Measurements from ENCODE around the gene RTN4. TPM values are rescaled to one million over a fixed set of nuclear protein-coding genes. Genes with fewer than 3 reads are reported as not detected.
A peak's percentile ranks its signal among the peaks of the same experiment; 100 is the strongest.

The RTN4 gene
- total and polyA plus RNA-seq, 2 experiments from 2014 or later = 218 to 221 TPM

- no peak for TF ChIP-seq STAT1 (IDR thresholded peaks at IDR 0.05; ENCODE audit: unreplicated experiment)
- no peak for TF ChIP-seq ZNF114 (CRISPR knock-in tag; IDR thresholded peaks at IDR 0.05)
- no peak for TF ChIP-seq CREB1 (CRISPR knock-in tag; IDR thresholded peaks at IDR 0.05; ENCODE audit: low read depth)
- no peak for TF ChIP-seq ZNF331 (CRISPR knock-in tag; IDR thresholded peaks at IDR 0.05; ENCODE audit: low read depth)
- no peak for TF ChIP-seq CTCF (conservative IDR thresholded peaks at IDR 0.05; ENCODE audit: low read depth in 2 of 2)
- no peak for TF ChIP-seq NANOG (IDR thresholded peaks at IDR 0.05; ENCODE audit: borderline replicate concordance)
- TF ChIP-seq ETS1 (IDR thresholded peaks at IDR 0.05) = no peak
- TF ChIP-seq EZH2 (IDR thresholded peaks at IDR 0.05; ENCODE audit: low read depth, unreplicated experiment) = no peak
- no peak overlapping the region for H3K4me3 Mint-ChIP-seq
- Histone ChIP-seq H3K27me3 (ENCODE audit: insufficient read depth) (no peaks in the 10 kb centered on the region), H3K4me1 (ENCODE audit: insufficient read depth) (peaks cover 18% of the 10 kb centered on the region), H3K27ac (ENCODE audit: low read depth) (peak overlapping the region; percentile 84), H3K4me2 (peak overlapping the region; percentile 38), H3K36me3 (ENCODE audit: insufficient read depth) (no peaks in the 10 kb centered on the region), H3K4me3 (no peak overlapping the region), H3K9me2 (ENCODE audit: insufficient read depth) (0 out of 2 replicates have a peak, but pooled peaks cover 6% of the 10 kb centered on the region), H3F3A (replicated peaks; ENCODE audit: low read depth) (no peaks in the 10 kb centered on the region), H2AFZ (no peak overlapping the region), H4K20me1 (replicated peaks; ENCODE audit: insufficient read depth) (no peaks in the 10 kb centered on the region), H3K79me2 (replicated peaks; ENCODE audit: insufficient read depth) (no peaks in the 10 kb centered on the region)
- peaks cover 11% of the 10 kb centered on the region for H3K27me3 Mint-ChIP-seq (ENCODE audit: insufficient read depth, low read depth, poor library complexity)
- H3K36me3 Mint-ChIP-seq (ENCODE audit: low read depth) = peaks cover 17% of the 10 kb centered on the region
- no peak overlapping the region for H3K27ac Mint-ChIP-seq
- no peaks in the 10 kb centered on the region for H3K9me3 Mint-ChIP-seq
- DNase-seq (ENCODE audit: low spot score) = no peak
- peaks cover 35% of the 10 kb centered on the region for H3K4me1 Mint-ChIP-seq
- ATAC-seq = no peak
Measured at GRCh38 chr2:54964816-54965215, 85.4 kb downstream of the RTN4 start.

DNA sequence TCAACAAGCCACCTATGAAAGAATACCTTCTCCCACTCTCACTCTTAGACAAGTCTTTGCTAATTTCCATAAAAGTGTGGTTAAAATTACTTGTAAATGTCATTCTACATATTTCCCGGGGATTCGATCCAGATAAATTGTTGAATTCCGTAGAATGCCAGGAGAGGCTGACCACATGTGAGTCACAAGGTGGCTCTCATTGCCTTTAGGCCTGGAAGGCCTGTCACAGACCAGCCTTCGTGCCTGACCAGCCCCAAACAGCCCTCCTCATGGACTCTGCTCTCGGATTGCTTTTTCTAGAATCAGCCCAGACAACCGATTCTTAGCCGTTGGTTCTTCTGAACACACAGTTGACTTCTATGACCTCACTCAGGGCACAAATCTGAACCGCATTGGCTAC lies 86.0 kb downstream of the RTN4 start:
- Histone ChIP-seq H3K9me2 (ENCODE audit: insufficient read depth) (peaks cover 6% of the 10 kb centered on the region; the same call in 1 of the 2 replicates), H3K4me1 (ENCODE audit: insufficient read depth) (peaks cover 18% of the 10 kb centered on the region), H3K27ac (ENCODE audit: low read depth) (no peak overlapping the region), H3K4me2 (no peak overlapping the region), H3K79me2 (replicated peaks; ENCODE audit: insufficient read depth) (no peaks in the 10 kb centered on the region), H3F3A (replicated peaks; ENCODE audit: low read depth) (no peaks in the 10 kb centered on the region), H3K36me3 (ENCODE audit: insufficient read depth) (no peaks in the 10 kb centered on the region), H2AFZ (no peak overlapping the region), H3K4me3 (no peak overlapping the region), H4K20me1 (replicated peaks; ENCODE audit: insufficient read depth) (no peaks in the 10 kb centered on the region), H3K27me3 (ENCODE audit: insufficient read depth) (no peaks in the 10 kb centered on the region)
- Mint-ChIP-seq H3K9me3 (no peaks in the 10 kb centered on the region), H3K27ac (no peak overlapping the region), H3K27me3 (ENCODE audit: insufficient read depth, low read depth, poor library complexity) (peaks cover 13% of the 10 kb centered on the region), H3K36me3 (ENCODE audit: low read depth) (peaks cover 17% of the 10 kb centered on the region), H3K4me3 (no peak overlapping the region), H3K4me1 (peaks cover 35% of the 10 kb centered on the region)
- DNase-seq (ENCODE audit: low spot score) = no peak
- no peak for ATAC-seq
- TF ChIP-seq ZNF114 (CRISPR knock-in tag; IDR thresholded peaks at IDR 0.05) (no peak), STAT1 (IDR thresholded peaks at IDR 0.05; ENCODE audit: unreplicated experiment) (no peak), CTCF (conservative IDR thresholded peaks at IDR 0.05; ENCODE audit: low read depth in 2 of 2) (no peak), REST (IDR thresholded peaks at IDR 0.05; ENCODE audit: unreplicated experiment) (no peak), ETS1 (IDR thresholded peaks at IDR 0.05) (no peak)

Measured in GM23338 (cell line).